Globus pallidus (tissue), 1 donor: ENCODE measurements around the gene NPR3.
"Not testable (repeated sequence)": the region's sequence is repeated elsewhere in the genome, so short reads cannot be mapped to it uniquely, and the experiment has no call there.

Experiments used
- DNase-seq: peaks from one replicate; pipeline ENCODE4 v3.0.0-alpha.2; 2015; ENCODE audit warnings: low spot score

The NPR3 gene

DNA sequence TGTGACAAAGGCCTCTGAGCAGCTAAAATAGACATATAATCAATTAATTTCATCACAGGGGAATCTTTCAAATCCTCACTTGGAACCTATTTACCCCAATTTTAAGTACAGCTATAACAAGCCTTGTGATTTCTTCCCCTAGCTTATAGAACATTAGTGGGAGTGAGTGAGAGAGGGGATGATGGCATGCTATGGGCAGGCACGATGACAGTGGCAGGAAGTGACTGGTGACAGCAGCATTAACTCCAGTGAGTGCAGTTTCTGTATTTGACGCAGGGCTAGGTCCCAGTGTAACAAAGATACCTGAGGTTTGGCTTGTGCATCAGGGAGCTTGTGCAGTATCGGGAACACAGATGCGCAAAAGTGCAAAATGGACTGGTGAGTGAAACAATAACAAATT is 54.1 kb downstream of the NPR3 start:
- no peak for DNase-seq

- DNase-seq, result no peak
Measured at GRCh38 chr5:32767948-32768467, 56.9 kb downstream of the NPR3 start.

- no peak for DNase-seq
Measured at GRCh38 chr5:32769711-32770110, 58.6 kb downstream of the NPR3 start.

GRCh38 chr5:32770444-32770843 is 59.3 kb downstream of the NPR3 start:
- DNase-seq, result no peak

GRCh38 chr5:32771037-32771436 is 59.9 kb downstream of the NPR3 start:
- DNase-seq, result no peak

DNA sequence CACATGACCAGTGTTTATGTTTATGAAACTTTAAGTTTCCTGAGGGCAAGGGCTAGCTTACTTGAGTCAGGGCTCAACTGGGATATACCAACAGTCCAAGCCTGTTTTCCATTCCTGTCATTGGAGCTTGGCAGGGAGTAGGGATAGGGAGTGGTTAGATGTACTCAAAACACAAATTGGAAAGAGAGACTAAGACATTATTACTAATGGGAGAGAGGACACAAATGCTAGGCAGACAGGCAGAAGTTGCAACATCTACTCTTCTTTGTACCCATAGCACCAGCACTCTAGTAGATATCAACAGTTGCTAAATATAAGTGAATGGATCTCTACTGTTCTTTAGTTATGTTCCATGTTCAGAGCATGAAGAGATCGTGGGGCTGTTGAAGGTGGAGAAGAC is 62.8 kb downstream of the NPR3 start:
- DNase-seq, result no peak

GRCh38 chr5:32776200-32776599 is 65.1 kb downstream of the NPR3 start:
- no peak for DNase-seq

DNA sequence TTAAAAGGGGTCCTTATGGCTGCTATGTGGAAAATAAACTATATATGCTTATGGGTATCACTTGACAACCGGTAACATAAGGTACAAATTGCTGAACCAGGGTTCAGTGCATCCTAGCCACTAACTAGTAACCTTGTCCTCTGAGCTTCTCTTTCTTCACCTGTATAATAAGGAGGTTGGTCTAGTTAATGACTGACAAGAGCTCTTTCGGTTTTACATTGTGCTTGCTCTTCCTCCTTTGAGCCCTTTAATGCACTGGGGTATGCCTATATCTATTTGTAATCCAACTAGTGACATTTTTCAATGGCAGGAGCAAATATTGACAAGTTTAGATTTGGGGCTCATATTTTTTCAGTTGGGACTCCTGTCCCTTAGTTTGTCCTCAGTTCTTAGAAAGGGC is 66.1 kb downstream of the NPR3 start:
- no peak for DNase-seq

DNA sequence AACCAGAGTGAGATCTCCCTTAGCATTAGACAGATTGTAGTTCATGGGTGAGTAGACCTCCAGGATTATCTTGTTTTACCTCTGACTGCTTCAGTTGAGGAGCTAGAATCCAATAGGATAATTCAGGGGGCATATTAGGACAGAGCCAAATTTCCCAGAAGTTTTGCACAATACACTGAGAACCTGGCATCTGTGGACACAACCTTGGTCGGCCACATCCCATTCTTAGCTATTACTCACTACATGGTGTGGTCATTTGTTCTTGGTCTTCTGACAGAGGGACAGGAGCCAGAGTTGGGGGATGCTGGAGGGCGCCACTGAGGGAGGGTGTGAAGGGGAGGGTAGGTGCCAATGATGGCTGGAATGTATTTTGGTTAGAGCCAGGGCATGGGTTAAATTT is 66.6 kb downstream of the NPR3 start:
- DNase-seq, result no peak

GRCh38 chr5:32778403-32778802 is 67.3 kb downstream of the NPR3 start:
- no peak for DNase-seq

DNA sequence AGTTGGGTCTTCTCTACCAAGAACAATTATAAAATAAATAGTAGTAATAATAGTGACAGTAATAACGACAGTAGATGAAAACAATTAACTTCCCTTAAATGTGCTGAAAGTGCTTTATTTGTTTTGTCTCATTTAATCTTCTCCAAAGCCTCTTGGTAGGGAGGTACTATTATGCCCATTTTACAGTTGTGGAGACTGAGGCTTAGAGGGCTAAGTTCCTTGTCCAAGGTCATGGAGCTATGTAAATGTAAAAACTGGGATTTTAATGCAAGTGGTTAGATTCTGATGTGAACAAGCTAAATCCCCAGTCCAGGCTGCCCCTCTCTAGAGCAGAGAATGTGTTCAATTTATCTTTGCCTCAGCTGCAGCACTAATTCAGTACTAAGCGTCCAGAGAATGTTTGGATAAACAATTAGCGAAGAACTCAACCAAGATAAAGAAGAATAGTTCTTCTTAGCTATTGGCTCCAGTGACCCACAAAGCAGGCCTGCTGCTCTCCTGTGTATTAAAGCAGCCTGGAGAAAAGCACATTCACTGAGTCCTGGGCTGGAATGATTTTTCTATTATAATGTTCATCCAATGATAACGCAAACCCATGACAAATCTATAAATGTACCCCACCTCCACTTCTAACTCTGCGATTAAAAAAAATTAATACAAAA is 68.8 kb downstream of the NPR3 start:
- DNase-seq, result no peak

GRCh38 chr5:32780508-32780919 is 69.4 kb downstream of the NPR3 start:
- no peak for DNase-seq

- no peak for DNase-seq
Measured at GRCh38 chr5:32783661-32784060, 72.5 kb downstream of the NPR3 start.

GRCh38 chr5:32785611-32786254 is 74.6 kb downstream of the NPR3 start:
- DNase-seq, result no peak

GRCh38 chr5:32786311-32786710 is 75.2 kb downstream of the NPR3 start:
- no peak for DNase-seq

GRCh38 chr5:32790411-32790951 is 79.4 kb downstream of the NPR3 start:
- DNase-seq, result no peak

GRCh38 chr5:32791536-32792243 is 80.6 kb downstream of the NPR3 start:
- DNase-seq, result no peak

GRCh38 chr5:32794086-32794485 is 83.0 kb downstream of the NPR3 start:
- DNase-seq, result no peak

GRCh38 chr5:32802764-32803163 is 91.6 kb downstream of the NPR3 start:
- no peak for DNase-seq

GRCh38 chr5:32803656-32804055 is 92.5 kb downstream of the NPR3 start:
- no peak for DNase-seq

DNA sequence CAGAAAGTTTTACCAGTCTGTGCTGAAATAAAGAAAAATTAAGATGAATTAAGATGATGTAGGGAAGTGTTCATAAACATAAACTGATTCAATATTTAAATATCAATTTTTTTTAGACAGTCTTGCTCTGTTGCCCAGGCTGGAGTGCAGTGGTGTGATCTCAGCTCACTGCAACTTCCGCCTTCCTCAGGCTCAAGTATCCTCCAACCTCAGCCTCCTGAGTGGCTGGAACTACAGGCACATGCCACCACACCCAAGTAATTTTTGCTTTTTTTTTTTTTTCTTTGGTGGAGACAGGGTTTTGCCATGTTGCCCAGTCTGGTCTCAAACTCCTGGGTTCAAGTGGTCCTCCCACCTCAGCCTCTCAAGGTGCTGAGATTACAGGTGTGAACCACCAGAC is 94.3 kb downstream of the NPR3 start:
- not testable (repeated sequence) for DNase-seq

GRCh38 chr5:32805971-32806638 is 95.0 kb downstream of the NPR3 start:
- DNase-seq, result no peak
